GM12865 (cell line): Measurements from ENCODE around the gene KIAA0753.

Source experiments
- DNase-seq: peaks from one replicate; pipeline ENCODE4 v3.0.0; 2010; ENCODE audit warnings: low read depth
- H3K4me3 ChIP-seq: 2 replicates; pipeline ENCODE4 v1.5.1; 2011; ENCODE audit warnings: mild to moderate bottlenecking, low read depth, low read length, control low read depth
- TF ChIP-seq, protein P1 (sequence below): IDR thresholded peaks from 2 replicates; pipeline ENCODE4 v1.5.1; 2011; ENCODE audit warnings: low read length, control low read depth, low read depth, inconsistent platforms; ENCODE audit not compliant: insufficient read depth; ENCODE audit errors: missing control alignments

KIAA0753 gene

DNA sequence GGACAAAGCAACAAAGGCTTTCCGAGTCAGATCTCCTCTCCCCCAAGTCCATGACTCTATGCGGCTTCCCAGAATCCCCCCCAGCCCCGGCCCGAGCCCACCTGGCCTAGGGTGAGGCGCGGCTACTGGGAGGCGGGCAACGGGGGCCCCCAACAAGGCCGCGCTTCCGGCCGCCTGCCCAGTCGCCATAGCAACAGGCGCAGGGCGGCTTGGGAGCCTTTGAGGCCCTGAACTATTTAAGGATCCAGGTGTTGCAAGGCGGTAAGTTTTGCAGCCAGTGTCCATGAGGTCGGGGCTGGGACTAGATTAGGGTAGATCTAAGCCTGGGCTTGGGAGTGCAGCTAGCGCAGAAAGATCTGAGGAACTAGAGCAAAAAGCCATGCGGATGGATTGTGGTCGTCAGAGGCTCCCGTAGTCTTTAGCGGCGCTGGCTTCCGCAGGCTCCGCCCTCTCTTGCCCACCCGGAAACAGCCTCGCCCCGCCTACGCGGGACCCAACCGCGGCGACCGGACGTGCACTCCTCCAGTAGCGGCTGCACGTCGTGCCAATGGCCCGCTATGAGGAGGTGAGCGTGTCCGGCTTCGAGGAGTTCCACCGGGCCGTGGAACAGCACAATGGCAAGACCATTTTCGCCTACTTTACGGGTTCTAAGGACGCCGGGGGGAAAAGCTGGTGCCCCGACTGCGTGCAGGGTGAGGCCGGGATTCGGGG is at the start of gene KIAA0753, which contains the start of gene TXNDC17:
Gene KIAA0753, minus strand, starts transcription at position 176 of the 711 bp plus-strand sequence. CDS start 5,608 bp downstream, outside the sequence.
Gene TXNDC17, plus strand, starts transcription at position 525 of the 711 bp plus-strand sequence. Its CDS starts 23 bp downstream, at position 548.
- H3K4me3 ChIP-seq: peak within 1 kb of the TSS; percentile 96
- peak; percentile 97 for DNase-seq
- TF ChIP-seq, protein P1, sequence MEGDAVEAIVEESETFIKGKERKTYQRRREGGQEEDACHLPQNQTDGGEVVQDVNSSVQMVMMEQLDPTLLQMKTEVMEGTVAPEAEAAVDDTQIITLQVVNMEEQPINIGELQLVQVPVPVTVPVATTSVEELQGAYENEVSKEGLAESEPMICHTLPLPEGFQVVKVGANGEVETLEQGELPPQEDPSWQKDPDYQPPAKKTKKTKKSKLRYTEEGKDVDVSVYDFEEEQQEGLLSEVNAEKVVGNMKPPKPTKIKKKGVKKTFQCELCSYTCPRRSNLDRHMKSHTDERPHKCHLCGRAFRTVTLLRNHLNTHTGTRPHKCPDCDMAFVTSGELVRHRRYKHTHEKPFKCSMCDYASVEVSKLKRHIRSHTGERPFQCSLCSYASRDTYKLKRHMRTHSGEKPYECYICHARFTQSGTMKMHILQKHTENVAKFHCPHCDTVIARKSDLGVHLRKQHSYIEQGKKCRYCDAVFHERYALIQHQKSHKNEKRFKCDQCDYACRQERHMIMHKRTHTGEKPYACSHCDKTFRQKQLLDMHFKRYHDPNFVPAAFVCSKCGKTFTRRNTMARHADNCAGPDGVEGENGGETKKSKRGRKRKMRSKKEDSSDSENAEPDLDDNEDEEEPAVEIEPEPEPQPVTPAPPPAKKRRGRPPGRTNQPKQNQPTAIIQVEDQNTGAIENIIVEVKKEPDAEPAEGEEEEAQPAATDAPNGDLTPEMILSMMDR: no peak

DNA sequence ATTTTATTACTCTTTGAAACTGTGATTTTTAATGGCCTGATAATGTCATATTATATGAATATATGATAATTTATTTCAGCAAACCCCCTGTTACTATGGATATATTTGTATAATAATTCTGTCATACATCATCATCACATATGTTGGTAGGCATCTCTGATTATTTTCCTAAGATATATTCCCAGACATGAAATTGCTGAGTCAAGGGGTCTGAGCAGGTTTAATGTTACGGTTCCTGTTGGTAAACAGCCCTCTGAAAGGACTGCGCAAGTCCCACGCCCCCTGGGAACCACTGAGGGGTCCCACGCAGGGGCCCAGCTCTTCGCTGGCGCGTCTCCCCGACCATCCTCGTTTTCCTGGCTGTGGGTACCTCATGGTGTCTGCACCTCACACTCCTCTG is 48.4 kb upstream of the KIAA0753 start:
- no peak for DNase-seq
- no peak overlapping the region for H3K4me3 ChIP-seq
- TF ChIP-seq, protein P1: no peak

DNA sequence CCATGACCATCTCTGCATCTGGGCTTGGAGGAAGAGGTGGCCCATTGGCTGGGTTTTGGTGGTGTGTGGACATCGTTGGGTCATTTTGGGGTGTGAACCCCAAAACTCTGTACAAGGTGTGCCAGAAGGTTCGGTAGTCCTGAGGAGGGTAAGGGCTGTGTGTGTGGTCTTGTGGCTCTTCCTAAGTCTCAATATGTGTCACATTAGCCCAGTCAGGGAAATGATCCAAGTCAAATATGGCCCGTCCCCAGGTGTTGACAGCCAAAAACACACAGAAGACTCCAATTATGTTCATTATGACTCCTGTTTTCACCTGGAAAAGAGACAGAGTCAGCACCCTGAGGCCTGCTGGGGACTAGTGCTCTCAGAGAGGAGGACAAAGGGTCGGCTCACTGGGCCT is 45.5 kb upstream of the KIAA0753 start:
- DNase-seq: no peak
- TF ChIP-seq, protein P1: no peak
- H3K4me3 ChIP-seq: no peak overlapping the region

DNA sequence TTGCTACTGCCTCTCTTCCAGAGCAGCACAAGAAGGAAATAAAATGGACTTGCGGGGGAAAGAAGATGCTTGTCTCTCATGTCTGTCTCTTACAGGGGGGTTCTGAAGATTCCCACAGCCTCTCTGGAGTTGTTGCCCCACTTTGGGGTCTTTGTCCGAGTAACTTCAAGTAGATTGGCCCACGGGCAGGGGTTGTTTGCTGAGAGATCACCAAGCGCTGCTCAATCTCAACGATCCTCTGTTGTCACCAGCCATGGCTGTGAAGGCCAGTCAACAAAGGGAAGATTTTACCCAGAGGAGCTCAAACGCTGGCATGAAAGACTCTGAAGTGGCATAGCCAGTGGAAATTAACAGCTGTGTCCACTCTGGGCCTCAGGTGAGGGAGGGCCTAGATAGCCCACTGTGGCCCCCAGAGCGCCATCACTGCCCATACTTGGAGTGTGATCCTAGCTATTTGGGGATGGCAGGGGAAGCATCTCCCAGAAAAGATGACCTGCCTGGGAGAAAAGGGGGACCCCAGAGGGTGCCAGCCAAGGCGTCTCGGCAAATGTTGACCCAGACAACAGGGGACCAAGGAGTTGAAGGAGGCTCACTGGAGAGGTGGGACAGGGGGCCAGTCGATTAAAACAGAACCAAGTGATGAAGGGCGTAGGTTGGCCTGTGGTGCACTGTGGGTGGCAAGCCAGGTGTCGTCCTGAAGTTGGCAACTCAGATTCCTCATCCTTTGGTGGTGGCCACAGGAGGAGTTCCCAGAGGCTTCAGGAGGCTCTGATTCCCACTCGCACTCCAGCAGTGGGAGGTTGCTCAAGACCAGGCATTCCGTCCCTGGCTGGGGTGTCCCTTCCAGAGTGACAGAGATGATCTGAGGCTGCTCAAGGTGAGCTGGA is 44.6 kb upstream of the KIAA0753 start:
- no peak for DNase-seq

DNA sequence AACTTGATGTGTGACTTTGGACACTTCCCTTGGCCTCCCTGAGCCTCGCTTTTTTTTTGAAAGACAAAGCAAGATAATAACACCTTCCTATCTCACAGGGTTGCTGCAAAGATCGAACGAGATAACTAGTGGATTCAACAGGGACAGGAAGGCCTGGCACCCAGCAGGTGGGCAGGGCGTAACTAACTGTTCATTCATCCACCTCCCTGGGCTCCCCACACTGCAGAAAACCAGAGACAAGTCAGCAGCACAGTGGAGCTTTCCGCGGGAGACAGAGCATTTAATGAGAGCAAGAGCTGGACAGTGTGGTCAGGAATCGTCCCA is 43.9 kb upstream of the KIAA0753 start:
- TF ChIP-seq, protein P1: no peak
- H3K4me3 ChIP-seq: no peak overlapping the region
- DNase-seq: no peak

More for the DNA sequence above, 44.6 kb upstream of the KIAA0753 start:
- H3K4me3 ChIP-seq: no peak overlapping the region
- TF ChIP-seq, protein P1: no peak

DNA sequence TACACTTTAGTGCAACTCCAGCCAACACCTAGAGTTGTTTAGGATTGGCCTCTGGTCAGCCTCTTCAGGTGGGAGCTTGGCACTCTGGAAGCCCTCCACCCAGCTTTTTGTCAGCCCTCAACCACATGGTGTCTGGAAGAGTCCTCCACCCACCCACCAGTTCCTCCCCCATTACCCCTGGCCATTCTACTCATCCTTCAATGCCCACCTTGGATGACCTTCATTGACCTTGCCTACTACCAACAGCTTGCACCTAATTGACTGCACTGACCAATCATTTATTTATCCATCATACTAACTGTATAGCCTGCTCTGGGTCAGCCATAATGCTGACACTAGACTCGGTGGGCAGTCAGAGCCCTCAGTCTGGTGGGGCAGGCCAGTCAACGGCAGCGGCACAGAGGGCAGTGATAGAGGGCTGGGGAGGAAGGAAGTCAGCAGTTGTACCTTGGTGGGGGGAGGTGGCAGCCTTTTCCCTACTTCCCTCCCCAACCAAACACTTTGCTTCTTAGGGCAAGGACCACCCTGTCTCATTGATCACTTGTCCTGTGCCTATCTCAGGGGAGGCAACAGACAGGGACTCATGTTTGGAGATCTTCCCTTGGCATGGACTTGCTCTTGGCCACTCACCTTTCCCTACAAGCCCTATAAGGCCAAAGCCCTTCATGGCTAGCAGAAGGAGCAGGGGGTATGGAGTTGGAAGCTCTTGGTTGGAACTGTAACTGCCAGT is 43.4 kb upstream of the KIAA0753 start:
- TF ChIP-seq, protein P1: no peak
- no peak for DNase-seq
- no peak overlapping the region for H3K4me3 ChIP-seq
